Gastroesophageal sphincter (tissue), 4 donors: ENCODE measurements around the gene ANKHD1. TPM values are rescaled to one million over a fixed set of nuclear protein-coding genes. Genes with fewer than 3 reads are reported as not detected.

Experiments used
- ATAC-seq: fragments of 150-250 bp; one replicate; pipeline ENCODE4 v1.9.1; 2016; ENCODE audit warnings: mild to moderate bottlenecking, moderate library complexity
- H3K27ac ChIP-seq, 4 donors: fragments of 200-600 bp; sonication (generic) in 3 of 4; 1 replicate in 3 of 4; 2 replicates in 1 of 4; pipeline ENCODE4 v1.5.1; 2016 to 2019
- H3K27me3 ChIP-seq: fragments of 200-600 bp; sonication (generic); one replicate; pipeline ENCODE4 v1.5.1; 2019
- H3K36me3 ChIP-seq, 2 donors: fragments of 200-600 bp; sonication (generic); one replicate each; pipeline ENCODE4 v1.5.1; 2019; ENCODE audit warnings: control low read depth in 1 of 2
- H3K4me1 ChIP-seq, 3 donors: fragments of 200-600 bp; sonication (generic); 1 replicate in 2 of 3; 2 replicates in 1 of 3; pipeline ENCODE4 v1.5.1; 2016 to 2019; ENCODE audit warnings: control low read depth in 2 of 3
- H3K4me3 ChIP-seq, 2 donors: fragments of 200-600 bp; sonication (generic); one replicate each; pipeline ENCODE4 v1.5.1; 2019; ENCODE audit warnings: mild to moderate bottlenecking in 1 of 2, moderate library complexity in 1 of 2
- H3K9me3 ChIP-seq, 3 donors: fragments of 200-600 bp; sonication (generic); one replicate each; pipeline ENCODE4 v1.5.1; 2017 to 2019; ENCODE audit warnings: control low read depth in 2 of 3
- EP300 ChIP-seq: sonication (generic); formaldehyde crosslinking; IDR thresholded peaks from one replicate; pipeline ENCODE4 v1.6.1; 2017; ENCODE audit warnings: antibody characterized with exemption, mild to moderate bottlenecking
- POLR2A ChIP-seq, 2 donors: fragments of 450-650 bp; IDR thresholded peaks; one replicate each; pipeline ENCODE4 v1.6.1; 2017; ENCODE audit warnings: antibody characterized with exemption in 2 of 2, mild to moderate bottlenecking in 2 of 2, moderate library complexity in 1 of 2
- POLR2AphosphoS5 ChIP-seq: sonication (generic); formaldehyde crosslinking; IDR thresholded peaks from one replicate; pipeline ENCODE4 v1.6.1; 2017; ENCODE audit warnings: antibody characterized with exemption
- WGBS, 2 donors: methylation state at CpG; one replicate each; pipeline ENCODE4 v1.1.5; 2018; ENCODE audit warnings: low coverage in 1 of 2; 5-methylcytosine and 5-hydroxymethylcytosine counted together
- total RNA-seq, 4 donors: library from RNA; depleted of rRNA; stranded (reverse); fragments of >200 nt; gene quantifications; one replicate each; pipeline ENCODE4 v1.1.0, GENCODE V29; 2016
- TF ChIP-seq, protein P1 (sequence below), 4 experiments: fragments of 200-600 bp in 2 of 4; fragments of 450-650 bp in 2 of 4; sonication (generic) in 1 of 4; IDR thresholded peaks; one replicate each; pipeline ENCODE4 v1.5.1; 2017 to 2019; ENCODE audit warnings: antibody characterized with exemption in 4 of 4, mild to moderate bottlenecking in 2 of 4, moderate library complexity in 2 of 4

The ANKHD1 gene
- total RNA-seq, 4 donors from 2014 or later = 52.7 to 156 (median 84.5) TPM

DNA sequence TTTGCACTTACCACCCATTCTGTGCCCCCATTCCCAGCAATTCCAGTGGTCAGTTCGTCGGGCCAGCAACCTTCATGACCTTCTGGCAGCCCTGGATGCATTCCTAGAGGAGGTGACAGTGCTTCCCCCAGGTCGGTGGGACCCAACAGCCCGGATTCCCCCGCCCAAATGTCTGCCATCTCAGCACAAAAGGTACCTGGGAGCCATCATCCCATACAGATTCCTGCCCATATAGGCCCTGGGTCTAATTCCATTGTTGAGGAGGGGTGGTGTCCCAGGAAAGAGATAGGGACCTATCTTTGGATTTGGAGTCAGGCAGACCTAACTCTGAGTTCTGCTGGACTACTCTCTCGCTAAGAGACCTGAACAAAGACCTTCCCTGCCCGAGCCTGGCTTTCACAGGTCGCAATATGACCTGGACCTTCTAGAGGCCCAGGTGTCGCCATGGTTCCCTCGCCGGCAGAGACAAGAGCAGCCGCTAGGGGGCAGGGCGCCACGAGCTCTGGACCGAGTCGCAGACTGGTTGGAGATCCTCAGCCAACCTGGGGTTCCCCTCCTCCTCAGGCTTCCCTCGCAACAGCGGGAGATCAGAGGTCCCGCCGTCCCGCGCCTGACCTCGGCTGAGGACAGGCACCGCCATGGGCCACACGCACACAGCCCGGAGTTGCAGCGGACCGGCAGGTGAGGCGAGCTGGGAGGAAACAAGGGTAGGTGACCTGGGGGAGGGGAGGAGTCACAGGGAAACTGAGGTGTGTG, 38.6 kb upstream of the ANKHD1 start:
- no peaks in the 10 kb centered on the region for H3K36me3 ChIP-seq
- no peaks in the 10 kb centered on the region for H3K9me3 ChIP-seq
- peak; percentile 64 for ATAC-seq
- H3K4me1 ChIP-seq = peaks cover 0 to 9% (median 0%) of the 10 kb centered on the region in 3 donors
- no peak for TF ChIP-seq POLR2AphosphoS5
- TF ChIP-seq, protein P1, sequence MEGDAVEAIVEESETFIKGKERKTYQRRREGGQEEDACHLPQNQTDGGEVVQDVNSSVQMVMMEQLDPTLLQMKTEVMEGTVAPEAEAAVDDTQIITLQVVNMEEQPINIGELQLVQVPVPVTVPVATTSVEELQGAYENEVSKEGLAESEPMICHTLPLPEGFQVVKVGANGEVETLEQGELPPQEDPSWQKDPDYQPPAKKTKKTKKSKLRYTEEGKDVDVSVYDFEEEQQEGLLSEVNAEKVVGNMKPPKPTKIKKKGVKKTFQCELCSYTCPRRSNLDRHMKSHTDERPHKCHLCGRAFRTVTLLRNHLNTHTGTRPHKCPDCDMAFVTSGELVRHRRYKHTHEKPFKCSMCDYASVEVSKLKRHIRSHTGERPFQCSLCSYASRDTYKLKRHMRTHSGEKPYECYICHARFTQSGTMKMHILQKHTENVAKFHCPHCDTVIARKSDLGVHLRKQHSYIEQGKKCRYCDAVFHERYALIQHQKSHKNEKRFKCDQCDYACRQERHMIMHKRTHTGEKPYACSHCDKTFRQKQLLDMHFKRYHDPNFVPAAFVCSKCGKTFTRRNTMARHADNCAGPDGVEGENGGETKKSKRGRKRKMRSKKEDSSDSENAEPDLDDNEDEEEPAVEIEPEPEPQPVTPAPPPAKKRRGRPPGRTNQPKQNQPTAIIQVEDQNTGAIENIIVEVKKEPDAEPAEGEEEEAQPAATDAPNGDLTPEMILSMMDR (IDR thresholded peaks at IDR 0.05) = peak; percentile 68 to 92 (median 84)
- 20 to 38% methylated on average over 1 to 3 of the region's 29 CpGs for WGBS, 2 donors
- H3K27ac ChIP-seq = no peak overlapping the region
- H3K4me3 ChIP-seq = peak overlapping the region in 1 of 2 donors; percentile 33
- H3K27me3 ChIP-seq = no peaks in the 10 kb centered on the region

DNA sequence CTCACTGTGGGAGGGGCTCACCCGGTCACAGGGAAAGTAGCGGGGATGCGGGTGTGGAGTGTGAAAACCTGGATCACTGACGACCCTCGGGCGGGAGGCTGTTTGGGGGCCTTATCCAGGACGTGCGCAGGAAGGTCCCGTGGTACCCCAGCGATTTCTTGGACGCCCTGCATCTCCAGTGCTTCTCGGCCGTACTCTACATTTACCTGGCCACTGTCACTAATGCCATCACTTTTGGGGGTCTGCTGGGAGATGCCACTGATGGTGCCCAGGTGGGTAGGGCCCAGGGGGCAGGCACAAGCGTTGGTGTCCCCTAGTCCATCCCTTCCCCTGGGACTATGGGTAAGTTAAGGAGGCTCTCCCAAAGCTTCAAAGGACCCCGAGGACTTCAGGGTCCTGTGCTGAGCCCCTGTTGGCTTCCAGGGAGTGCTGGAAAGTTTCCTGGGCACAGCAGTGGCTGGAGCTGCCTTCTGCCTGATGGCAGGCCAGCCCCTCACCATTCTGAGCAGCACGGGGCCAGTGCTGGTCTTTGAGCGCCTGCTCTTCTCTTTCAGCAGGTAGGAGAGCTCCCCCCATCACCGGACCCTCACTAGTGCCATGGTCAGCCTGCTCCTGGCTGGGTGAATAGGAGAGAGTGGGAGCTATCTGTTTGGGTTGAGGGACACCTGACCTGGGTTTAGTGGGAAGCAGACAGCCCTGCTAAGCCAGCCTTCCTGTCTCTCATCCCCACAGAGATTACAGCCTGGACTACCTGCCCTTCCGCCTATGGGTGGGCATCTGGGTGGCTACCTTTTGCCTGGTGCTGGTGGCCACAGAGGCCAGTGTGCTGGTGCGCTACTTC, 37.8 kb upstream of the ANKHD1 start:
- H3K4me3 ChIP-seq = peak overlapping the region in 1 of 2 donors; percentile 33
- H3K27ac ChIP-seq = no peak overlapping the region
- 55 to 64% methylated on average over 10 to 13 of the region's 20 CpGs for WGBS, 2 donors

DNA sequence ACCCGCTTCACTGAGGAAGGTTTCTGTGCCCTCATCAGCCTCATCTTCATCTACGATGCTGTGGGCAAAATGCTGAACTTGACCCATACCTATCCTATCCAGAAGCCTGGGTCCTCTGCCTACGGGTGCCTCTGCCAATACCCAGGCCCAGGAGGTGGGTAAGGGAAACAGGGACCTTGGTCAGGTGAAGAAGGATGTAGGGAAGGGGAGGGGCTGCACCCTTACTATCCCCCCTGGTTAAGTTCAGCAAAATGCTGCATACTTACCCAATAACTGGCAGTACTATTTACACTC, 37.2 kb upstream of the ANKHD1 start:
- TF ChIP-seq EP300 = no peak
- TF ChIP-seq POLR2AphosphoS5 = no peak
- Histone ChIP-seq H3K4me1 (peaks cover 0 to 8% (median 0%) of the 10 kb centered on the region in 3 donors), H3K36me3 (no peaks in the 10 kb centered on the region), H3K9me3 (no peaks in the 10 kb centered on the region), H3K27ac (no peak overlapping the region), H3K27me3 (no peaks in the 10 kb centered on the region), H3K4me3 (no peak overlapping the region)
- ATAC-seq = no peak
- 100% methylated on average over 1 of the region's 3 CpGs; no CpG with 5 or more reads in 1 of the 2 donors for WGBS, 2 donors

More for the DNA sequence above, 37.8 kb upstream of the ANKHD1 start:
- H3K9me3 ChIP-seq = no peaks in the 10 kb centered on the region
- no peaks in the 10 kb centered on the region for H3K36me3 ChIP-seq
- TF ChIP-seq POLR2A (IDR thresholded peaks at IDR 0.05) (no peak), EP300 (no peak), POLR2AphosphoS5 (no peak)
- TF ChIP-seq, protein P1 (IDR thresholded peaks at IDR 0.05) = no peak
- ATAC-seq = no peak
- H3K4me1 ChIP-seq = peaks cover 0 to 8% (median 0%) of the 10 kb centered on the region in 3 donors
- no peaks in the 10 kb centered on the region for H3K27me3 ChIP-seq

- WGBS, 2 donors = 75 to 78% methylated on average over 2 to 3 of the region's 3 CpGs
These were observed 36.4 kb upstream of the ANKHD1 start for GRCh38 chr5:140365282-140365681.

GRCh38 chr5:140365941-140366340, 35.7 kb upstream of the ANKHD1 start:
- H3K4me1 ChIP-seq = peaks cover 0 to 8% (median 0%) of the 10 kb centered on the region in 3 donors
- WGBS, 2 donors = no CpG with 5 or more reads among the region's 4 CpGs

More at GRCh38 chr5:140365282-140365681, 36.4 kb upstream of the ANKHD1 start:
- TF ChIP-seq, protein P1 (IDR thresholded peaks at IDR 0.05) = no peak
- no peak for TF ChIP-seq POLR2AphosphoS5
- no peak for TF ChIP-seq POLR2A (IDR thresholded peaks at IDR 0.05)
- TF ChIP-seq EP300 = no peak
- Histone ChIP-seq H3K27ac (no peak overlapping the region), H3K27me3 (no peaks in the 10 kb centered on the region), H3K4me3 (no peak overlapping the region), H3K36me3 (no peaks in the 10 kb centered on the region), H3K4me1 (peaks cover 0 to 8% (median 0%) of the 10 kb centered on the region in 3 donors), H3K9me3 (no peaks in the 10 kb centered on the region)
- ATAC-seq = no peak

More at GRCh38 chr5:140365941-140366340, 35.7 kb upstream of the ANKHD1 start:
- ATAC-seq = no peak
- H3K9me3 ChIP-seq = no peaks in the 10 kb centered on the region
- H3K27ac ChIP-seq = no peak overlapping the region
- no peak for TF ChIP-seq POLR2A (IDR thresholded peaks at IDR 0.05)
- TF ChIP-seq, protein P1 (IDR thresholded peaks at IDR 0.05) = no peak
- no peak for TF ChIP-seq EP300
- no peak for TF ChIP-seq POLR2AphosphoS5
- no peaks in the 10 kb centered on the region for H3K36me3 ChIP-seq
- H3K27me3 ChIP-seq = no peaks in the 10 kb centered on the region
- H3K4me3 ChIP-seq = no peak overlapping the region
